HG03354 (cell line): ENCODE data around the gene BLNK.
"Not testable (repeated sequence)": the region's sequence is repeated elsewhere in the genome, so short reads cannot be mapped to it uniquely, and the experiment has no call there.

Experiments
- ATAC-seq: cut with Tn5 transposase; IDR thresholded peaks from one replicate; pipeline ENCODE4 v1.9.1; 2021; ENCODE audit warnings: mild to moderate bottlenecking; ENCODE audit not compliant: unreplicated experiment, poor library complexity, severe bottlenecking

BLNK gene

DNA sequence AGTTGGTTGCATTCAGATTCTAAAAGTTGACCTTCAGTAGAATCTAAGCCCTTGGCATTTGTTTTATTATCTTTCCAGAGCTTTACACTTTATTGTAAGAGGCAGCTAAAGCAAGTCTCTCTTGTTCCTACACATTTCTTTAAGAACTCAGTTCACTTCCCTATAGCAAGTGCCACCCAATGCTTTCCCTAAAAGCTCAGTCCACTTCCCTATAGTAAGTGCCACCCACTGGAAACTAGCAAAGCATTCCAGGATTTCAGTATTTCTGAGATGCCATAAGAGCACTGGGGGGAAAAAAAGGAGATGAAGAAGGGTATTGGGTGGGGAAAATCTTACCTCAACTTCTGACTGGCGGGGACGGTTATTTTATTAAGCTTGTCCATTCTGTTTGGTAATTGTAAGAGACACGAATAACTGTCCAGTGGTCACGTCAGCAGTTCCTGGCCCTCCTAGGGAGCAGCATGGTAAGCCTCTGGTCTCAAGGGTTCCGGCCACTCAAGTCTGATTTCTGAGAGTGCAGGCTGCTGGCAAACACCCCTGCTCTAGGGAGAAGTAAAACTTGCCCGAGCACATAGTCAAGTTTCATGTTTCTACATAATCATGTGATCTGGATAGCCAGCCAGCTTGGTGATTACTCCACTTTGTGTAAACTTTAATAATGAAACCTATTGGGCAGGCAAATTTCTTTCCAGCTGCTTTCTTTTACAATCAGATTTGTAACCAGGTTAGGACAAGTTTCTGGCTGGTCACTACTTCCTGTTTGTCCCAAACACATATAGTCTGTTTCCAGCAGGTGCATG is at the start of gene BLNK:
BLNK (minus strand) TSS at position 554 of the 800 bp plus-strand sequence; CDS start at position 383, 171 bp downstream.
- ATAC-seq, result peak; percentile 77

DNA sequence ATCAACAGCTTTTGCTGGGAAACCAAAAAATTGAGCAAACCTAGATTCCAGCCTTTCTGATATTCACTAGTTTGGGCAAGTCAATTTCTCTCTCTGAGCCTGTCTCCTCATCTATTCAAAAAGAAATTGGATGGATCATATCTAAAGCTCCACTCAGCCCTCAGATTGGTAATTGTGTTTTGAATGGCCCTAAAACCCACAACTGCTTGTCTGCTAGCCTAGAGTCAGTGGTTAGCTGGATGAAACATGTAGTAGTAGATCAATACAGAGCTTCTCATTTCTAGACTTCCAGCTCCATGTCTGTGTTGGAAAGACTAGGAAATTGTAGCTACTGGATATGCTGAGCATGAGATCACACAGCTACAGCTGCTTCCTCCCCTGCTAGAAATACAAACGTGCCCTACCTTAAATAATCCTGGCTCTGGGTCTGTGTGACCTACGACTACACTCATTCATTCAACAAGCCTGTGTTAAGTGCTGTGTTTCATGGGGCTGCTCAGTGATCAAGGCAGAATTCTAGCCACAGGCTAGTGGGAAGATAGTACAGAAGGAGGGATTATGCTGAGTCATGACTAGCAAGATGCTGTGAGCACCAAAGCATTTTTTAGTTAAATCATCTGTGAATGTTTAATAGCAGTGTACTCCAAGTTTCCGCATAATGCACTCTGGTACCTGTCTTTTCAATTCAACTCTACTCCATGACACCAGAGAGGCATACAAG is 48.5 kb upstream of the BLNK start:
- ATAC-seq, result no peak

DNA sequence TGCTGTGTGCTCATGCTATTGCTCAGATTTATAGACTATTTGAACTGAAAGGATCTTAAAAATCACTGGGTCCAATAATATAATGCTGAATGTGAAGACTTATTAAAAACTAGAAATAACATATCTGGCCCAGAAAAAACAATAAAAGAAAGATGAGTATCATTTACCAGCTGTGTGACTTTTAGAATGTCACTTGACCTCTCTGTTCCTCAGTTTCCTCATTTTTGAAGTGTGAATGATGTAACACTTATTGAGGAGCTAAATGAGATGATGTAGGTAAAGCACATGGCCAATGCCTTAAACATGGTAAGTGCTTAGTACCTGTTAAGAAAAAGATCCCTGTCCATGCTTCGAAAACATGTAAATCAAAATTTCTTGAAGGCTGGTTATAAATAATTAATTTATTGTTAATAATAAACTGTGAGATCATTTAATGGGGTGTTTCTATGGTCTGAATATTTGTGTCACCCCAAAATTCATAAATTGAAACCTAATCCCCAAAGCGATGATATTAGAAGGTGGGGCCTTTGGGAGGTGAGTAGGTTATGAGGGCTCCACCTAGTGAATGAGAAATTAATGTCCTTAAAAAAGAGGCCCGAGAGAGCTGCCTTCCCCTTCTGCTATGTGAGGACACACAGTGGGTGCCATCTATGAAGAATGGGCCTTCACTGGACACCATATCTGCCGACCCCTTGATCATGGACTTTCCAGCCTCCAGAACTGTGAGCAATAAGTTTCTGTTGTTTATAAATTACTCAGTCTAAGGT is 45.9 kb upstream of the BLNK start:
- no peak for ATAC-seq

DNA sequence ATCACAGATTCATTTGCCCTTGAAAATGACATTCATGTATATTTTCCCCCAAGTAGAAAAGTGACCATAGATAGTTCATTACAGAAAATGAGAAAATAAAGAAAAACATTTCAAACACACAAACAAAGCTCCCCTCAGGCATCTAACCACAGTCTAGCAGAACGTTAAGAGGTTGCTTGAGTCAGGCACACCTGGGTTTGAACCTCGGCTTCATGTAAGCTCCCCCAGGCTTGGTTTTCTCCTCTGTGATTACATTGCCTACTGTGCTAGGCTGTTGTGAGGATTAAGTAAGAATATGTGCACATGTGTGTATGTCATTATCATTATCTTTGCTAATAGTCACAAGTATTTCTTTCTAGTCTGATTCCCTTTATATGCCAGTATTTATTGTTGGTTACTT is 42.0 kb upstream of the BLNK start:
- no peak for ATAC-seq

DNA sequence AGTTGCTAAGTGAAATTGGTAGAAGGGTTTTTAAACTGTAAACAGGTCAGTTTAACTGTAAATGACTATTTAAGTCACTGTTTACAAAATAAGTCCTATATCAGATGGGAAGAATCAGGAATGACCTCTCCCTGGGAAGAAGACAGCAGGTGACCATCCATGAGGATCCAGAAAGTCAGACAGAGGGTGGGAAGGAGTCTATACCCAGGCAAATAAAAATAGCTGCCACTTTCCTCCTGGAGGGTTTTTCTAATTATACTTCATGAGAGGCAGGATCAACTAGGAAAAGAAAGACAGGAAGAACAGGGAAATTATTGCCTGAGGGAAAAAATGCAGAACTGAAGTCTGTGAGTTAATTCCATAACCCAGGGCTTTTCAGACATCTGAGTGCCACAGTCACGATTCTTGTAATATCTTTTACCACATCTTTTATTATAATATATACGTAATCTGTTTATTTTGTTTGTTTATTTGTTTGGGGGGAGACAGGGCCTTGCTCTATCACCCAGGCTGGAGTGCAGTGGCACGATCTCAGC is 39.9 kb upstream of the BLNK start:
- ATAC-seq, result no peak

DNA sequence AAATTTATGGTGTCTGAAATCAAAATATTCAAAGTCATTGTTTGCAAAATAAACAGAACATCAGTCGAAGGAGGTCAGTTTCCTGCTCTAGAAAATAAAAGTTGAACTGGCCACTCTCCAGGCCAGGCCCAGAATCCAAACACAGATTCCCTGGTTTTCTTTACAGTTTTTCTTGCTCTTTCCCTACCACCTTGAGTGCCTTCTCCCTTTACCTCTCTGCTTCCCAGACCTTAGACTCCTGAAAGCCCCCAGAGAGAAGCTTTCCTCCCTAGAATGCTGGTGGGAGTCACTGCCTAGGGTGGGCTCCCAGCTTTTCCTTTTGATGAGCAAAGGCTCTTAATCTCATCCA is 38.9 kb upstream of the BLNK start:
- no peak for ATAC-seq

DNA sequence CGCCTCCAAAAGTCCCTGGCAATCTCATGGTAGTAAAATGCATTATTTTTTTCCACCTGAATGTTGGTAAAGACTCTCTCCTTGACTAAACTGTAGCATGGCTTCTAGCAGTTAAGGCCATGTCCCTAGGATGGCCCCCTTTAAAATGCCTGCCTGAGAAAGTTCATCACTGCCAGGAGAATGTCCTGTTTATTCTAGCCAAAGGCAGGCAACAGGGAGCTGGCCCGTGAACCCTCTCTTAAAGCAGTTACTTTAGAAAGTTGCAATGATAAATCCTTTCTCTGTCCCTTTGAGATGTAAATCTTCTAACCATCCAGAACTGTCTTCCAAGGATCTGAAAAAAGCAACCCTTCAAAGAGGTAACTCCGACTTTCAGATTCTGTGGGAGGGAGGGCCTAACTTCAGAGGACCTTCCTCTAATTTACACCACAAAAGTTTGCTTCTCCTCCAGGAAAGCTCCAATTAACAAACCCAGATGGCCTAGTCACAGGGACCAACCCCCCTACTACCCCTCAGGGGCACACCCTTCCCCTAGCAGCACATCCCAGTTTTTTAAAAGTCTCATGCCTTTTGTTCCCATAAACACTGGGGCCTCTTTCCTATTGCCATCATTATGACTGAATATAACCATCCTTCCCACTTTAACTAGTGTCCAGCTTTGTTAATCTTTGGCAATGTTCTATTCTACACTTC is 38.4 kb upstream of the BLNK start:
- ATAC-seq, result no peak

DNA sequence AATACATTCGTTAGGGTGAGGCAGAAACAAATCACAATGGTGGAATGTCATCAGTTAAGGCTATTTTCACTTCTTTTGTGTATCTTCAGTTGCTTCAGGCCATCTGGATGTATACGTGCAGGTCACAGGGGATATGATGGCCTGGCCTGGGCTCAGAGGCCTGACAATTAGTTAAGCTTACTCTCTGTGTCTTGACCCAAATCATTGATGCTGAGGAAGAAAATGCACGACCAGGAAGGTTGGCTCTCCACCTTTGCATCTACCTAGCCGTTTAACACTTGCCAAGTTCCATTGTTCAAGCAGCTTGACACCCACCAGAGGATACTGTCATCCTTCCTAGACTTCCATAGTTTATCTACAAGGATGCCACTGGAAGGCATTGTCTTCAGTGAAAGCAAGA is 37.5 kb upstream of the BLNK start:
- ATAC-seq, result not testable (repeated sequence)

DNA sequence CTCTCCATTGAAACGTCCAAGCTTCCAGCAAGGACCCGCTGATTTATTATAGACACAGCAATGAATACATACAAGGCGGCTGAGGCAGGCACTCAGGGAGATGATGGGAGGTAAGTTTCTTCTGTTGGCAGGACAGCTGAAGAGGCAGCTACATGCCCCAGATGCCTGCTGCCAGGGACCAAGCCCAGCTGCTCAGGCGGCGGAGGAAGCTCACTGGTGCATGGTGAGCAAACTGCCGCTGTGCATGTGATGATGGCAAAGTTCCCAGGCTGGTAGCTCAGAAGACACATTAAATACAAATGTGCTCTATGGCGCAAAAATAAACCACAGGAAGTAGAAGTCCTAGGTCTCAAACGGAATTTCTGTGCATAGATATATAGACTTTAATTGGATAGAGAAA is 35.1 kb upstream of the BLNK start:
- ATAC-seq, result no peak

DNA sequence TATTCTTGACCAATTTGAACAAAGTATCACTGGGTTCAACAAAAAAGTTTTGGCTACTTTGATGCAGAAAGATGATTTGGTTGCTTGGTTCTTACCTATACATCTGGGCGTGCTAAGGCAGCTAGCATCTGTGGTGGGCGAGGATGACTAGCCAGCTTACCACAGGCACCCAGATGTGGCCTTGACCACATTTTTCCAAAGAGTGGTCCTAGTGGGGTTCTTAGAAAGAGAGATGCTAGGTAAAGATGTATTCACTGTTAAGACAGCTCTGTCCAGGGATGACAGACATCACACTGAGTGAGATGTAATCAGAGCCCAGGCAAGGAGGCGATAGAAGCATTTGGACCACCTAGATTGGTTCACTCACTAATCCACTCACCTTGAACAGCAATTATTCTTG is 33.6 kb upstream of the BLNK start:
- ATAC-seq, result peak; percentile 57

DNA sequence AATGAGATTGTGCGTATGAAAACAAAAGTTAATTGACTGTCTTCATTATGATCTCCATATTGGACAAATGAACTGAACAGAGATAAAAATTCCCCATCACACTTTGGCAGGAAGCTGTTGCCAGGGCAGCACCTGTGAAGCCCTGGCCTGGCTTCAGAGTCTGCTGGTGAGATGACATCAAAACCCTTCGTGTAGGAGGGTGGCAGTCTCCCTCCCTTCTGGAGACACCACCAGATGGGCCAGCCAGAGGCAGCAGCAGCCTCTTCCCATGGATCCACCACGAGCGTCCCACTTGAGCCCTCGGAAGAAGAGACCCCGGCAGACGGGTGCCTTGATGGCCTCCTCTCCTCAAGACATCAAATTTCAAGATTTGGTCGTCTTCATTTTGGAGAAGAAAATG is 32.9 kb upstream of the BLNK start, which contains the start of gene DNTT:
DNTT (plus strand) TSS at position 205 of the 400 bp plus-strand sequence; CDS start at position 269, 64 bp downstream.
- no peak for ATAC-seq

DNA sequence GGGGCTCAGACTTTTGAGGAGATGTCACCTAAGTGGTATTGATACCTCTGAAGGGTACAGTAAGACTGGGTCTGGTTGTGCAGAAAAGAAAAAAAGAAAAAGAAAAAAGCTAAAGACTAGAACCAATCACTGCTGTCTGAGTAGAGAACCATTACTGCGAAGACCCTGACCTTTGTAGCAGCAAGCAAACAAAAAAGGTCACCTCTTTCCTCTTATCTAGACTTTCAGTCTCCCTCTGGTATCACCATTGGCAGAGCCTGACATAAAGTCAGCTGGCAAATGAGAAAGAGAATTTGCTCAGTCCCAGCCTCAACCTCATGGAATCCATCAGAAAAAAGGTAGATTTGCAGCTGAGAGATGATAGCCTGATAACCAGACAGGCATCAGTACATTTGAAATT is 30.2 kb upstream of the BLNK start:
- ATAC-seq, result no peak

DNA sequence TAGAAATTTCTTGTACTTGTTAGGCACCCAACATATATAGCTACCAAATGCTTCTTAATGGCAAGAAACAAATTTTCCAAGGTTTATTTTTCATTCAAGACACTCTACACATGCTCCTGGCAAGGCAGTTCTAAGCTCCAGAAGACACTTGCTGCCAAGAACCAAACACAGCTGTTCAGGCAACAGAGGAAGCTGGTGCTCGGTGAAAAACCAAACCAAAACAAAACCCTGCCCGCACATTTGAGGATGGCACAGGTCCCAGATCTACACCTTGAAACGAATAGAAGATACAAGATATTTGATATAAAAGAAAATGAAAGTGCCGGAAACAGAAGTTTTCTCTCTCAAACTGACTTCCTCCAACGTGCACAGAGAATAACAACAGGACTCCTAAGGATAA is 28.0 kb upstream of the BLNK start:
- ATAC-seq, result no peak

DNA sequence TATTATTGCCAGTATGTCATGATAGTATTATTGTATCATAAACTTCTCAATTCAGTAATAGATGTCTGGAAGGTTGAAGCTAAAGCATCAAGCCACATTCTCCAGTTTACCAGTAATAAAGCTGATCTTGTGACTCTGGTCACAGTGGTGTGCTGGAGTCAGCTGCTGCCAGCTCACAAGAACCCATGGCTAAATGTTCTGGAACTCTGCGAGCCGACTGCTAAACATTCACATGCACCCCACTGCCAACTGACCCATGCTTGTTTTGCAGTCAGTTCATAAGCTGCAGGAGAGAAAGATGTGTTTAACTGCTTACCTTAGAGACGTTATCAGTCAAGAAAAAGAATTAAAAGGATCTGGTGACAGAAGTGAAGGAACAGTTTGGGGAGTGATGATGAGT is 27.0 kb upstream of the BLNK start:
- no peak for ATAC-seq

DNA sequence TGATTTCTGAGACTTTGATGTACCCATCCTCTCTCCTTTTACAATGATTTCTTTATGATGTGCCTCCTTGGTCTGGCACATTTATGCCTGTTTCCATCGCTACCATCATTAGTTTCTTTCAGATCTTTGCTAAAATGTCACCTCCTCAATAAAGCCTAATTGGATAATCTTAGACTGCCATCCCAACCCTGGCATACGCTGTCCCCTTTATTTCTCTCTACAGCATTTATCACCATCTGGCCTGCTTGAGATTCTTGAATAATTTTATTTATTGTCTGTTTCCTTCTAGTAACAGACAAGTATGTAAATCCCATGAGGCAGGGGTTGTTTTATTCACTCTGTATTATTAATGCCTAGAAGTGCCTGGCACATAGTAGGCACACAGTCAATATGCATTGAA is 26.1 kb upstream of the BLNK start:
- no peak for ATAC-seq

DNA sequence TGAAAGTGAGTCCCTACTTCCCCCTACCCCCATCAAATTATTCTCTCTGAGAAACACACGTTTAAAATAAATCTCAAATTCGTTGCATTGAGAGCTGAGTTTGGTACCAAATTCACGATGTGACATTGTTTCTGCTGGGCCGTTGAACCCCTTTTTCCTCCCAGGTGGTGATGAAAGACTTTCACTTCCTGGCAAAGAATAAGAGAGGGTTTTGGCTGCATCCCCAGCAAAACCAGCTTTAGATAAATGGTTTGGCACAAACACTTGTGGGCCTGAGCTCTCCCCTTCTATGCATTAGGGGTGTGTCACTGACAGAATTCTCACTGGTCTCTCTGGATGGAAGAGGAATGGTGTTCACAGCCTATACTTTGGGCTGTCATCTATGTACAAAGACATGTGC is 24.1 kb upstream of the BLNK start:
- ATAC-seq, result no peak

DNA sequence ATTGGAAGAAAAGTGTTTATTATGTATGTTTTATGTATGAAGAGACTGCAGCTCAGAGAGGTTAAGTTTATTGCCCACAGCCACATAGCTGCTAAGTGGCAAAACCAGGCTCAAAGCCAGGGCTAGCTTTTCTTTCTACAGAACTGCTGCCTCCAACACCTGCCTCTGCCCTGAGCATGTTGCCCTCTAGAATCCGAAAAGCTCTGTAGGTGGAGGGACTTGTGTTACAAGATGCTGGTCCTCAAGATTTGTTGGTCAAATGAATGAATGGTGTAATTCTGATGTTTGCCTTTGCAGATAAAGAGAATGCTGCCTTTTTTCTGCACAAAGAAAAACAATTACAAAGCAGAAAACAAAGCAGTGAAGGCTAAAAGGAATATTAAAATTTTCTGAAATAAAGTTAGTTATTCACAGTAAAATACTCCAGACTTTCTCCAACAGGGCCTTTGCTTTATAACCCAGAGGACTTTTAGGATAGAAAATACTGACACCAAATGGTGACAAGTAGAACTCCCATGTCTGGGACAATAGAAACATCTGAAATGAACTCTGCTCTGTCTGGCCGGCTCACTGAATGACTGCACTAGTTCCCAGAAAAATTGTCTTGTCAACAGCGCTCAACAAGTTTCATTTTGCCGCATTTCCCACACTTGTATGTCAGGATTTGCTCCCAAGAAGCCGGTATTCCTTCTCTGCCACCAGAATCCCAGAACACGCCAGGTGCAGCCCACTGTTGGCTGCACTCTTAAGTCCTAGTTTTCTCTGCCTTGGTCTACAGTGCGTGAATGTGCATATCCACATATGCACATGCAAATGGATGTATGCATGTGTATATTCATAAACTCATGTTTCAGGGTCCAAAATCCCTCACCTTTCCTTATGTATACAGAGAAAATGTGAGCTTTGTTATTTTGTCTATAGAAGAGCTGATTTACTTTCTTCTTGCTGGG is 21.9 kb upstream of the BLNK start:
- peak; percentile 65 for ATAC-seq

DNA sequence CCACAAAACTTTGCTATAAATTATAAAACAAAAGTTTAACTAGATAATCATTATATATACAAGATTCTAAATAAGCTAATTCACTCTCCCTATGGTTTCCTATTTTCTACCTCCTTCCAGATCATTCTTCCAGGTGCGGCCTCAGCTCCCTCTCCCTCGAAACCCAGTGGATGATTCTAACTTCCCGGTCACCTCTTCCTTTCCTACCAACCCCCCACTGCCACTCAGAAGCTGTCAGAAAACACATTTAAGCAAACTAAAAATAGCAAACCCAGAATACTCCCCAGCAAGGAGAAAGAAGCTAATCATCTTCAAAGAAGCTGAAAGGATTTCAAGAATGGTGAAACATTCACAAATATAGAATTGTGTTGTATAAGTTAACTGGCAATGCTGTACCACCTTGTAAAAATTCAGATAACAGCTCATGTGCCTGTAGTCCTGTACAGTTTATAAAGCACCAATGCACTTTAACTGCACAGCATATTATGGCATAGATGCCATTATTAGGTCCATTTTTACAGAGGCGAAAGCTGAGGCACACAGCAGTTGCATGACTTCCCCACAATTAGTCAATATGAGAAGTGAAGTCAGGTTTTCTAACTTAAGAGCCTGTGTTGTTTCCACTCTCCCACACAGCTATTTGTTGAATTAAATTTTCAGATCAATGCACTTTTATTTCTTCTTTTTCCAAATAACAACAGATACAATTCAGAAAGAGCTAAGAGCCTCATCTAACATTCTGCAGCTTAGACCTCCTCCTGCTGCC is 19.2 kb upstream of the BLNK start:
- no peak for ATAC-seq
